KMS-11 (cell line): ENCODE results near the gene NUBP2.

Experiments used
- H2AFZ ChIP-seq: fragments of 200-600 bp; sonication (generic); 2 replicates; pipeline ENCODE4 v1.6.1; 2016; ENCODE audit warnings: antibody characterized with exemption, mixed run types, low read depth
- H3K27ac ChIP-seq: fragments of 200-600 bp; sonication (generic); 2 replicates; pipeline ENCODE4 v1.6.1; 2016; ENCODE audit warnings: mild to moderate bottlenecking, mixed run types
- H3K27me3 ChIP-seq: fragments of 200-600 bp; sonication (generic); 2 replicates; pipeline ENCODE4 v1.6.1; 2017; ENCODE audit warnings: mild to moderate bottlenecking, low read depth, mixed run types, moderate library complexity; ENCODE audit not compliant: insufficient read depth
- H3K36me3 ChIP-seq: fragments of 200-600 bp; sonication (generic); 2 replicates; pipeline ENCODE4 v1.6.1; 2017; ENCODE audit warnings: mild to moderate bottlenecking, mixed run types; ENCODE audit not compliant: insufficient read depth
- H3K4me1 ChIP-seq: fragments of 200-600 bp; sonication (generic); 2 replicates; pipeline ENCODE4 v1.6.1; 2016; ENCODE audit warnings: mild to moderate bottlenecking, low read depth, mixed run types; ENCODE audit not compliant: poor library complexity, severe bottlenecking
- H3K4me2 ChIP-seq: fragments of 200-600 bp; sonication (generic); 2 replicates; pipeline ENCODE4 v1.7.0; 2016; ENCODE audit warnings: mild to moderate bottlenecking, mixed run types
- H3K4me3 ChIP-seq: fragments of 200-600 bp; sonication (generic); IDR thresholded peaks from 2 replicates; pipeline ENCODE4 v1.6.1; 2017; ENCODE audit warnings: low read depth, low read length, mixed read lengths; ENCODE audit not compliant: insufficient read depth
- H3K79me2 ChIP-seq: fragments of 200-600 bp; sonication (generic); 2 replicates; pipeline ENCODE4 v1.6.1; 2016; ENCODE audit warnings: low read depth, mixed run types; ENCODE audit not compliant: insufficient read depth
- H3K9ac ChIP-seq: fragments of 200-600 bp; sonication (generic); 2 replicates; pipeline ENCODE4 v1.6.1; 2016; ENCODE audit warnings: mild to moderate bottlenecking, mixed run types
- H4K20me1 ChIP-seq: fragments of 200-600 bp; sonication (generic); 2 replicates; pipeline ENCODE4 v1.6.1; 2016; ENCODE audit warnings: mild to moderate bottlenecking, mixed run types; ENCODE audit not compliant: insufficient read depth
- TF ChIP-seq, protein P1 (sequence below): fragments of 200-600 bp; sonication (generic); conservative IDR thresholded peaks from 2 replicates; pipeline ENCODE4 v1.6.1; 2017; ENCODE audit warnings: low read depth, mild to moderate bottlenecking, antibody characterized with exemption, low read length, moderate library complexity, mixed read lengths

The NUBP2 gene, protein sequence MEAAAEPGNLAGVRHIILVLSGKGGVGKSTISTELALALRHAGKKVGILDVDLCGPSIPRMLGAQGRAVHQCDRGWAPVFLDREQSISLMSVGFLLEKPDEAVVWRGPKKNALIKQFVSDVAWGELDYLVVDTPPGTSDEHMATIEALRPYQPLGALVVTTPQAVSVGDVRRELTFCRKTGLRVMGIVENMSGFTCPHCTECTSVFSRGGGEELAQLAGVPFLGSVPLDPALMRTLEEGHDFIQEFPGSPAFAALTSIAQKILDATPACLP

DNA sequence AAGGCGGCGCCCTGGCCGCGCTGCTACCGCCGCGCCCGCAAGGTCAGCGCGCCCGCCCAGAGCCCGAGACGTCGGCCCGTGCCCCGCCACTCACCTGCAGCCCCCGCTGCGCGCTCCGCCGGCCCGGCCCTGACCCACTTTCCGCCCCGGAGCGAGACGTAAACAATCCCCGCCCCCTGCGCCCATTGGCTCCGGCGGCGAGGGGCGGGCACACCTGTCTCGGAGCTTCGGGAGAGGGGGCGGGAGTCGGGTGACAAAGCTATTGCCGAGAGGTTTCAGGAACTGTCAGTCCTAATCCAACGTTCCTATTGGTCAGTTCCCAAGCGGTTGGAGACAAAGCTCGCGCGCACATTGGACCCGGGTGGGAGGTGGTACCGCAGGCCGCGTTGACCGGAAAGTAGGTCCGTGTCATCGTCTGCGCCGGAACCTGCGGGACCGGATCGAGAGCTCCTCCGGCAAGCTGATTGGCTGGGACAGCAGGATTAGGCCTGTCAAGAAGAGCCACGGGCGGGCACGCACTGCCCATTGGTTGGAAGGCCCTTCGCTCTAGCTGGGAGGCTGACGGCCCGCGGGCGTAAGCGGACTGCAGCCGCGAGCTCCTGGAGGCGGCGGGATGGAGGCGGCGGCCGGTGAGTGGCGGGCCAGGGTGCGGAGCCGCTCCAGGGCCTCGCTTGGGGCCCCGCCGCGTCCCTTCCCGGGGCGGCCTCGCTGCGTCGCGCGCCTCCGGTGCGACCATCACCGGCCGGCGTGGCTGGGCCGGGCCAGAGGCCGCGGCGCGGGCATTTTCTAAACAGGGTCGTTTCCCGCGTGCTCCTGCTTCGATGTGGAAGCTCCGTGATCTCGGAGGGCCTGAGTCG, at the start of gene NUBP2, which contains the start of gene SPSB3:
NUBP2 (plus strand) TSS at position 553 of the 857 bp plus-strand sequence; CDS start at position 614, 61 bp downstream.
SPSB3 (minus strand) TSS at position 164 of the 857 bp plus-strand sequence. CDS start 1,088 bp downstream, outside the sequence.
- TF ChIP-seq, protein P1, sequence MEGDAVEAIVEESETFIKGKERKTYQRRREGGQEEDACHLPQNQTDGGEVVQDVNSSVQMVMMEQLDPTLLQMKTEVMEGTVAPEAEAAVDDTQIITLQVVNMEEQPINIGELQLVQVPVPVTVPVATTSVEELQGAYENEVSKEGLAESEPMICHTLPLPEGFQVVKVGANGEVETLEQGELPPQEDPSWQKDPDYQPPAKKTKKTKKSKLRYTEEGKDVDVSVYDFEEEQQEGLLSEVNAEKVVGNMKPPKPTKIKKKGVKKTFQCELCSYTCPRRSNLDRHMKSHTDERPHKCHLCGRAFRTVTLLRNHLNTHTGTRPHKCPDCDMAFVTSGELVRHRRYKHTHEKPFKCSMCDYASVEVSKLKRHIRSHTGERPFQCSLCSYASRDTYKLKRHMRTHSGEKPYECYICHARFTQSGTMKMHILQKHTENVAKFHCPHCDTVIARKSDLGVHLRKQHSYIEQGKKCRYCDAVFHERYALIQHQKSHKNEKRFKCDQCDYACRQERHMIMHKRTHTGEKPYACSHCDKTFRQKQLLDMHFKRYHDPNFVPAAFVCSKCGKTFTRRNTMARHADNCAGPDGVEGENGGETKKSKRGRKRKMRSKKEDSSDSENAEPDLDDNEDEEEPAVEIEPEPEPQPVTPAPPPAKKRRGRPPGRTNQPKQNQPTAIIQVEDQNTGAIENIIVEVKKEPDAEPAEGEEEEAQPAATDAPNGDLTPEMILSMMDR, result no peak
- peak within 1 kb of the TSS; percentile 84 for H3K4me2 ChIP-seq
- peak within 1 kb of the TSS; percentile 69 for H3K9ac ChIP-seq
- peaks cover 14% of the 10 kb centered on the region for H3K4me1 ChIP-seq
- H4K20me1 ChIP-seq, result no peaks in the 10 kb centered on the region
- H3K79me2 ChIP-seq, result peaks cover 43% of the 10 kb centered on the region
- H3K36me3 ChIP-seq, result no peaks in the 10 kb centered on the region
- H3K27ac ChIP-seq, result peak within 1 kb of the TSS; percentile 62
- H3K4me3 ChIP-seq, result no peak within 1 kb of the TSS
- H3K27me3 ChIP-seq, result no peaks in the 10 kb centered on the region
- H2AFZ ChIP-seq, result peak within 1 kb of the TSS; percentile 78

DNA sequence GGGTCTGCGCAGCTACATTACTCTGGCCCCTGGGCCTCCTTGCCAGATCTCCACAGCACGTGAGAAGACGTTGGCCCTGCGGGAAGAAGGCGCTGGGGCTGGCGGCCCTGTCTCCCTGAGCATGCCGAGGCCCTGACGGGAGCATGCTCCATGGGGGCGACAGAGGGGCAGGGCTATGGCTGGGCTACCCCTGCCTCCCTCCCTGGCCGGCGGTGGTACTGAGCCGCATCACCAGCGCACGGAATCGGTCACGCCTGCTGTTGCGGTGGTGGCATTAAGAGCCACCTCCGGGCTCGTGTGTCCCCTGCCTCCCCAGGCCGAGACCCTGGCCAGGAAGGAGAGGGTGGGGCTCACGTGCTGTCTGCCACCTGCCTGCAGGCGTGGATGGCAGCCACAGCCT, 48.6 kb upstream of the NUBP2 start:
- no peak overlapping the region for H3K27ac ChIP-seq
- no peak overlapping the region for H3K4me2 ChIP-seq
- TF ChIP-seq, protein P1, result no peak
- no peaks in the 10 kb centered on the region for H3K4me1 ChIP-seq
- H2AFZ ChIP-seq, result no peak overlapping the region
- no peaks in the 10 kb centered on the region for H3K27me3 ChIP-seq
- no peaks in the 10 kb centered on the region for H3K79me2 ChIP-seq
- H3K36me3 ChIP-seq, result no peaks in the 10 kb centered on the region
- no peak overlapping the region for H3K4me3 ChIP-seq
- no peaks in the 10 kb centered on the region for H4K20me1 ChIP-seq
- no peak overlapping the region for H3K9ac ChIP-seq

DNA sequence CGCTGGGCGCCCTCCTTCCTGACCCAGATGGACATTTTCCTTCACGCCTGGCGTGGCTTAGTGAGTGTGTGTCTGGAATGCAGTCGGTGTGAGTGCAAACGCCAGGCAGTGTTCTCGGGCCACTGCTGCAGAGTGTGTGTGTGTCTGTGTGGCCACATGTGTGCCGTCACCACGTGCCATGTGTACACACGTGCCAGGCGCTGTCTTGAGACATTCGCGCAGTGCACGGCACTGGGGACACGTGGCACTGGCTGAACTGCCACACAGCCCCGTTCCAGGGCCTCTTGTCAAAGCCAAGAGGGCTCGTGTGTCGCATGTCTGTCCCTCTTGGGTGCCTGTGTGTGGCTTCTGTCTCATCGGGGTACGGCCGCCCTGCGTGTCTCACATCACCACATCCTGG, 47.9 kb upstream of the NUBP2 start:
- Histone ChIP-seq H2AFZ (no peak overlapping the region), H3K9ac (no peak overlapping the region), H3K4me3 (no peak overlapping the region), H3K27me3 (no peaks in the 10 kb centered on the region), H3K4me2 (no peak overlapping the region), H3K79me2 (no peaks in the 10 kb centered on the region), H4K20me1 (no peaks in the 10 kb centered on the region), H3K4me1 (no peaks in the 10 kb centered on the region), H3K27ac (no peak overlapping the region), H3K36me3 (no peaks in the 10 kb centered on the region)
- TF ChIP-seq, protein P1, result no peak

DNA sequence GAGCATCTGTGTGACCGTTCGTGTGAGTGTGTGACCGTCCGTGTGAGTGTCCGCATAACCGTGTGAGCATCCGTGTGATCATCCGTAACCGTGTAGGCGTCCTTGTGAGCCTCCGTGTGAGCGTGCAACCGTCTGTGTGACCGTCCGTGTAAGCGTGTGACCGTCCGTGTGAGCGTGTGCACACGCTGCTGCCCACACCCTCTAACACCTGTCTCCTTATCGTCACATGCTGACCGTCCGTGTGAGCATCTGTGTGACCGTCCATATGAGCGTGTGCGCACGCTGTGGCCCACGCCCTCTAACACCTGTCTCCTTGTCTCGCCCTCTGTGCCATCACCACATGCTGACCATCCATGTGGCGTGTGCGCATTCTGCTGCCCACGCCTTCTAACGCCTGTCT, 42.5 kb upstream of the NUBP2 start:
- Histone ChIP-seq H3K27ac (no peak overlapping the region), H3K4me1 (no peaks in the 10 kb centered on the region), H2AFZ (no peak overlapping the region), H3K36me3 (no peaks in the 10 kb centered on the region), H4K20me1 (no peaks in the 10 kb centered on the region), H3K4me2 (no peak overlapping the region), H3K4me3 (no peak overlapping the region), H3K79me2 (no peaks in the 10 kb centered on the region), H3K9ac (no peak overlapping the region), H3K27me3 (no peaks in the 10 kb centered on the region)
- TF ChIP-seq, protein P1, result no peak
